ENCODE data around the gene HMX1. TPM values are rescaled to one million over a fixed set of nuclear protein-coding genes. Genes with fewer than 3 reads are reported as not detected.

HMX1 gene
- total RNA-seq, 1 experiment from 2014 or later = not detected

DNA sequence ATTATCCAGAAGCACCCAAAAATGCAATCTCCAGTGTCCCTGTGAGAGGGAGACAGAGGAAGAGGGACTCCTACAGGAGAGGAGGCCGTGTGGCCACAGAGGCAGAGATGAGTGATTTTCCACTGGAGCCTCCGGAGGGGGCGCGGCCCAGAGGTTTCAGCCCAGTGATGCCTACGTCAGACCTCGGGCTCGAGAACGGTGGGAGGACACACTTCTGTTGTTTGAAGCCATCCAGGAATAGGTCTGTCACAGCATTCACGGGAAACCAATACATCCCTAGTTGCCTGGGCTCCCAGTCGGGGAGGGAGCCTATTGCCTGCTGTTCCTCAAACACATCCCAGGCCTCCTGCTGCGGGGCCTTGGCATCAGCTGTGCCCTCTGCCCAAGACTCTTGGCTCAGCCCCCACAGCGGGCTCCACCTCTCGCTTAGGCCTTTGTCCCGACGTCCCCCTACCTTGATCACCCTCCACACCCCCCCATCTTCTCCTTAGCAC, 39.2 kb upstream of the HMX1 start:
- no peak for DNase-seq (ENCODE audit: low spot score)

DNA sequence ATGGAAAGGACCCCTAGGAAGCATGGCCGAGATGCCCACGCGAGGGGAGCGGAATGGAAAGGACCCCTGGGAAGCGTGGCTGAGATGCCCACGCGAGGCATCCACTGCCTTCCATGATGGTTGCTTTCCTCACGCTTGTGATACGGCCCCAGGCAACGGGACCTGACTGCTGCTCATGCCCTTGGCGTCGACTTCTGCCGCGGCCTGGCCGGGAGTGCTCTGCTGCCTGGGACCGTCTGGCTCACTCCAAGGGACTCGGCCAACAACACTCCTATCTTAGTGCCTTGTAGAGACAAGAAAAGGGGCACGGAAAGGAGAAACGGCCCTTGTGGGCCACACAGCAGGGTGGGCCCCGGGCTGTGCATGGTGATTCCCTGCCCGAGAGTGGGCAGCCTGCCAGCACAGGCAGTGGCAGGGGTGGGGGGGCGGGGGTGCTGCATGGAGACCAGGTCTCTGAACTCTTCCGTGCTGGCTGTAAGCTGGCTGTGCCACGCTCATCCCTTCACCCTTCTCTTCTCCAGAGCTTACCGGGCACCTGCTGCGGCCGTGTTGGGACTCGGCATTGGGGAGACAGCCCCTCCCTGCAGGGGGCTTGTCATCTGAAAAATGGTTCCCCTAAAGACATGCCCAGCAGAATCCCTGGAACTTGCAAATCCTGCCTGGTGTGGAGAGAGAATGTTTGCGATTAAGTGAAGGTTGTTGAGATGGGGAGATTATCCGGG, 38.6 kb upstream of the HMX1 start:
- DNase-seq (ENCODE audit: low spot score) = no peak
- in situ Hi-C loops (cut with HindIII; ENCODE audit: low sequenced_read_pairs) = no loop called here

More for the DNA sequence above, 39.2 kb upstream of the HMX1 start:
- in situ Hi-C loops (cut with HindIII; ENCODE audit: low sequenced_read_pairs) = no loop called here

DNA sequence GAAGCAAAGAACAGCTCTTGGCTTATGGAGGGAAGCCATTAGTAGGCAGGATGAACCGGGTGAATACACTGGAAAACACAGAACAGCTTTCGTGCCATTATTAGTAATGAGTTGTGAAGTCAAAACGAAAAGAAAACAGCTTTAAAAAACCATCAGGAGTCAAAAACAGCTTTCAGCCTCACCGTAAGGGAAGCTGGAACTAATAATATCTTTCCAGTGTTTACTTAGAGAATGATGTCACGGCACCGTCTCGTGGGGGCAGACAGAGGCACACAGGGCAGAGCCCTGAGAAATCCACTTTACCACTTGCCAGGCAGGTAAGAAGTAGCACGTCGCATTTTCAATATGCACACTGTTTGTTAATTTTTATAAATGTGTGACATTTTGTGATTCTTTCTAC, 37.9 kb upstream of the HMX1 start:
- in situ Hi-C loops (cut with HindIII; ENCODE audit: low sequenced_read_pairs) = no loop called here
- DNase-seq (ENCODE audit: low spot score) = no peak

DNA sequence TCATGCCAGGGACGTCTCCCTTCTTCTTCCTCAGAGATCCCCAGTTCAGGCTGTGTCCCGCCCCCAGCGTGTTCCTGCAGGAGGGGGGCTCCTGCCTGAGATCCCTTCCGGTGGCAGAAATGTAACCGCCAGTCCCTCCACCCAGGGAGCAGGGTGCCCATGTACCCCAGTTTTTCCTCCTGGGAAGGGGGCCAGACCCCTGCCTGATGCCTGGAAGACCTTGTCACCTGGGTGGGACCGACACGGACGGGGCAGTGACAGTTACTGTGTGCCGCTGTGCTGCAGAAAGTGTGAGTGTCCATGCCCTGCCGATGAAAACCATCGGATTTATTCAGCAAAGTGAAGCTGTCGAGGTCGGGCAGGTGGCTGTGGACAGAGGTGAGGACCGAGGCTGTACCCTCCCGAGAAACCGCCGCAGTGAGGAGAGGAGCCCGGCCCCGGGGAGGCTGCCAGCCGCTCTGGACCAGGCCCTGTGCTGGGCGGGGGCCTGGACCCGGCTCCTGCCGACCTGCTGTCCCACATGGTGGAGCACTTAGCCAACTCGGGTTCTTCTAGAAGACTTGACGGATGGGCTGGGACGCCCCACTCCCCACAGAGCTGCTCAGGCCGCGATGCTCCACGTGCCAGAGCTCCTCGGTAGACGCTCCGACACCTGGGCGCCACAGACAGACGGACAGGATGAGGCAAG, 36.7 kb upstream of the HMX1 start:
- in situ Hi-C loops (cut with HindIII; ENCODE audit: low sequenced_read_pairs) = no loop called here
- DNase-seq (ENCODE audit: low spot score) = no peak

DNA sequence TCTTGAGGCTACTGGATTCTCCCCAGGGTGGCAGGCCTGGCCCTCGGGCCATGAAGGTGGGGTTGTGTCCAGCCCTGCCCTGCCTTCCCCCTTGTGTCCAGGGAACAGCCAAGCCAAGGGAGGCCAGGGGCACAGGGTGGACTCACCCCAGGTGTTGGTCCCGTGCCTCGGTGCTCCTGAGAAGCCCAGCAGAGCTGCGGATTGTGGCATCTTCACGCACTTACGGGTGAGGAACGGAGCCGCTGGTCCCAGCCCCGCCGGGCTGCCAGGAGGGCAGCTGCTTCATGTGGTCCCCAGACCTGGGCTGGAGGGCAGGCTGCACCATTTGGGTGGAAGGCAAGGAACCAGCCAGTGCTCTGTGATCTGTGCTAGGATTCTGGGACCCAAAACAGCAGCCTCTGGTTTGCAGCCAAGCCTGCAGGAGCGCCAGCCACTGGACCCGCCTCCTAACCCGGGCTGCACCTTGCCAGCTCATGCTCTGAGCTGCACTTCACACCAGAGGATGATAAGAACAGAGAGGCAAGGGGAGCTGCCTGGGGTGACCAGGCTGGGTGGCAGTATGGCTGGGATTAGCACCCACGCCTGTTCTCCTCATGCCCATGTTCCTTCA, 36.1 kb upstream of the HMX1 start:
- no peak for DNase-seq (ENCODE audit: low spot score)
- in situ Hi-C loops (cut with HindIII; ENCODE audit: low sequenced_read_pairs) = no loop called here

DNA sequence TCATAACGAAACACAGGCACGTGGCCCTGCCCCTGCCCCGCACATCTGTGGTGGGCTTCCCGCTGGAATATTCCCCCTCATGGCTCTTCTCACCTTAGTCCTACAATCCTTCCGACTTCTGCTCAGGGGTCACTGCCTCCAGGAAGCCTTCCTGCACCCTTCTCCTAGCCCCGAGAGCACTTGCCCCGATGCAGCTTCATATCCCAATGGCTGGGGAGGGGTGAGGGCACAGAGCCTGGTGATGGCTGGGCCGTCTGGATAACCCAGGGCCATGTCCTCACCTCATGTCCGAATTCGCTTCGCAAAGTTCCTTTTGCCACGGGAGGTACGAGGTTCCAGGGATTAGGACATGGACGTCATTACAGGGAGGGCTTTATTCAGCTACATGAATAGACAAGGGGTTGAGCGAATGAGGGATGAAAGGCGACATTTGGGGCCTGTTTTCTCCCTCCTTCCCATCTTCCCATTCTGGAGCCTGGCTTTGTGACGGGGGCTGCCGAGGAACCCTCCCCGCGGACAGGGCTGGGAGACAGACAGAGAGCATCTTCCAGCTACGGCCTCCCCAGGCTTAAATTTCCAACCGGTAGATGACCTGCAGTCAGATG, 35.5 kb upstream of the HMX1 start:
- in situ Hi-C loops (cut with HindIII; ENCODE audit: low sequenced_read_pairs) = no loop called here

DNA sequence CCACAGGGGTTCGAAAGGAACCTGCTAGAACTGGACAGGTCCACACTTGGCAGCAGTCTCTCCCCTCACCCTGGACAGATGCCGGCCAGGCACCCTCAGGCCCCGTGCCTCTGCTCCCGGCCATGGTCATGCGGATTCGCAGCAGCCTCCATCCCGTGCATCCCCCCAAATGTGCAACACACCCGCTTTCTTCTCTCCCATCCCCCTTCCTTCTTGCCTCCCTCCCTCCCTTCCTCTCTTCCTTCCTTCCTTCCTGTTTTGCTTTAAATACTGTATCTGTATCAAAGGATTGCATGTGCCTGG, 35.0 kb upstream of the HMX1 start:
- in situ Hi-C loops (cut with HindIII; ENCODE audit: low sequenced_read_pairs) = no loop called here
- DNase-seq (ENCODE audit: low spot score) = no peak

More for the DNA sequence above, 35.5 kb upstream of the HMX1 start:
- no peak for DNase-seq (ENCODE audit: low spot score)

DNA sequence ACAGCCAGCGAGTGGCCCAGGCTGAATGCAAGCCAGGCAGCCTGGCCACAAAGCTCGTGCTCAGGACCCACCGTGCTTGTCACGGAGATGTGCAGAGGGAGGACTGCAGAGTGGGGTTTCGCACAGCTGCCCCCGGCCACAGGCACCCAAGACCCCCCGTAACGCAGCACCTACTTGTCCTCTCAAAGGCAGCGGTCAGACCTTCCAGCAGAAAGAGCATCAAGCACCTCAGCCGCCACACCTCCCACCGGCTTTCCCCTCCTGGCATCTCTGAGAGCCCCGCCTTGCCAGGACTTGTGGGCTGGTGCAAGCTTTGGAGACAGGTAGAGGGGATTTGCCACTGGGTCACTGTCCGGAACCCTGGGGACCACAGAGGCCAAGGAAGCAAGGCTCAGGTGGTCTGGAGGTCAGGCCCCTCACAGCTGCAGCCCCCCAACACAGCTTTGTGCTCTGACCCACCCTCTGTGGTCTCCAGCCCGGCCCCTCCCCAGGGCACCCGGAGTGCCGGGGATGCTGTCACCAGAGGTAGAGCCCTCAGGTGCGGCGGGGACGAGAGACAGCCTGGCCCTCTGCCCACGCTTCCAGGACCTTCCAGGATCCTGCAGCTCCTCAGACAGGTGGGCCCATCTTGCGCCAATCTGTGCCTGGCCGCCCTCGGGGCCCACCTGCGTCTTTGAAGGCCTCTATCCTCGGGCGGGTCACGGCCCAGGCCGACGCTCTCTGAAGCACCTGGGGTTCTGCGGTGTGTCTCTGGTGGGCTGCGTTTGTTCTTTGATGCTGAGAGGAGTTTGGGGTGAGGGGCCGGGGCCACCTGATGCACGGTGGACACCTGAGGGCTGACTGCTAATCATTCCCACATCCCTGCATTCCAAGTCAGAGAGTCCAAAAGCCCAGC, 34.4 kb upstream of the HMX1 start:
- in situ Hi-C loops (cut with HindIII; ENCODE audit: low sequenced_read_pairs) = no loop called here

DNA sequence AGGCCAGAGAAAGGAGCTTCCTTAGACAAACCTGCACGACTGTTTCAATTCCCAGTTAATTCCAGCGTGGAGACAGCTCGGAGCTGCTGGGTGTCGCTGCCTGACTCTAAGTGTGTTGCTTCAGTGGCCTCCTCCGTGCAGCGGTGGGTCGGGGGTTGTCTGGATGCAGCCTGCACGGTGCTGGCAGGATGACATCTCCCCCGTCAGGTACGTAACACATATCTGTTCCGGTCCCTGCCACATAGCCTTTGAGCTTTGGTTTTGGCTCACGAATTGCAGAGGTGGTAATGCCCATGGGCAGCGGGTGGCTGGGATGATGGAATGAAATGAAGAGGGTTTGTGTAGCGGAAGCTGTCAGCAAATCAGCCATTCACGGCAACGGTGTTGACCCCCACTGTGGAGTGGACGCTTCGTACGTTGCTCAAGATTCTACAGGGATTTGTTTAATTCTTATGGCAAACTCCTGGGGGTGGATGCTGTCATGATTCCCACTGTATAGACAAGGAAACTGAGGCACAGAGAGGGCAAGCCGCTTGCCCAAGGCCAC, 33.7 kb upstream of the HMX1 start:
- no peak for DNase-seq (ENCODE audit: low spot score)
- in situ Hi-C loops (cut with HindIII; ENCODE audit: low sequenced_read_pairs) = no loop called here

More for the DNA sequence above, 34.4 kb upstream of the HMX1 start:
- DNase-seq (ENCODE audit: low spot score) = no peak

DNA sequence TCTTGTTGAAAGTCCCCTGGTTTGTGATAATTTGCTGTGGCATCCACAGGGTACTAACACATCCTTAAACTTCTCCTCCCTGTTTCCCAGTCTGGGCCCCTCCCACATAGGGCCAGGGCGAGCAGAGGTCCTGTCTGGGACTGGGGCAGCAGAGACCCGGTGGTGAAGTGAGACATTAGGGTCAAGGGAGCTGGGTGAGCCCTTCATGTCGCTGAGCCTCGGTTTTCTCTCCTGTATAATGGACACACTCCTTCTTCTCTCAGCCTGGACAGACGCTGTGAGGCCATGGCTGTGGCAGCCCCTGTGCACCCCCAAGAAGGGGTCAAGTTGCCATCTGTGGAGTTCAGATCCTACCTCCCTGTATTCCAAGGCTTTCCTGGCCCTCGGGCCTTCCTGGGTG, 33.0 kb upstream of the HMX1 start:
- no peak for DNase-seq (ENCODE audit: low spot score)
- in situ Hi-C loops (cut with HindIII; ENCODE audit: low sequenced_read_pairs) = no loop called here

DNA sequence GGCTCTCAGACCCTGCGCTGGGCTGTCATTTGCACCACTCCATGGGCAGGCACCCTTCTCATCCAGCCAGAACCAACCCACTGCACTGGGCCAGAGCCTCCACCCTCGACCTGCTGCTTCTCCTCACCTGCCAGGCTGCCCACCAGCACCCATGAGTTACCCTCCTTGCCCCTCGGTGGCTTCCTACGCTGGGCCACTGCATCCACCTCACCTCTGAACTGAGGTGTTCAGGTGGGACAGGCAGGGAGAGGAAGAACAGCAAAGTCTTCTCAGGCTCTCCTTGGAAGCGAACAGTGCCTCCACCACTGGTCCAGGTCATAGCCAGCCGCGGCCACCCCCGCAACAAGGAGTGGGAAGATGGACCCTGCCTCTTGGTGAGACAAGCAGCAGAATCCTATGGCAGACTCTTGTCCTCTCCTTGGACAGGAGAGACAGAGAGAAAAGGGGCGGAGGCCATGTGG, 32.4 kb upstream of the HMX1 start:
- in situ Hi-C loops (cut with HindIII; ENCODE audit: low sequenced_read_pairs) = no loop called here
- no peak for DNase-seq (ENCODE audit: low spot score)

DNA sequence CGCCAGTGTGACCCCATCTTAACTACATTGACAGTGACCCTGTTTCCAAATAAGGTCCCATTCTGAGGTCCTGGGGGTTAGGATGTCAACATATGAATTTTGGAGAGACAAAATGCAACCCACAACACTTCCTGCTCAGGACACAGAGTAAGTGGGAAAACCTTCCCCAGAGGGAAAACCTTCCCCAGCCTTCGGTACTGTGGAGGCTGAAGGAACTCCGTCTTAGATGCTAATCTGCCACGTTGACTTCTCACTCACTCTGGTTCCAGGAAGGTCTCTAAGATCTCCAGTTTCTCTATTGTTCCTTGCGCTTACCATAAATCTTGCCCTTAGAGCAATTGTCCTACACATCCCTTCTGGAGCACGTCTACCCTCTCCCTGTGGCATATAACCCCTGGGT, 29.7 kb upstream of the HMX1 start:
- no peak for DNase-seq (ENCODE audit: low spot score)
- in situ Hi-C loops (cut with HindIII; ENCODE audit: low sequenced_read_pairs) = no loop called here

DNA sequence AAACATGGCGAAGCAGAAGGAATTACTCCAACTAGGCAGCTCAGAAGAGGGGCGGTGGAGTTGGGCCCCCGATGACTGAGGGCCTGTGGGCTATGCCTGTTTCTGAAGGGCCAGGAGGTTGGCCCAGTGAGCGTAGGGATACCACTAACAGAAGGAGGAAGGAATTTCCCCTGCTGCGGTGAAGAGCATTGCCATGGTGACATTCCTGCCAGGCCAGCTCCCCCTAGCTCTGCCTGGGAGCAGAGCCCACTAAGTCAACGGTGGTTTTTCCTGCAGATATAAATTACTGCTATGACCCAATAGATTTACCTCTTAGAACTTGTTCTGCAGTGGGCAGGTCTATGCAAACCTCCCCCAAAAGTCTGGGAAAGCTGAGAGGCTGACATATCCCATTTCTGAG, 28.9 kb upstream of the HMX1 start:
- in situ Hi-C loops (cut with HindIII; ENCODE audit: low sequenced_read_pairs) = no loop called here
- no peak for DNase-seq (ENCODE audit: low spot score)

DNA sequence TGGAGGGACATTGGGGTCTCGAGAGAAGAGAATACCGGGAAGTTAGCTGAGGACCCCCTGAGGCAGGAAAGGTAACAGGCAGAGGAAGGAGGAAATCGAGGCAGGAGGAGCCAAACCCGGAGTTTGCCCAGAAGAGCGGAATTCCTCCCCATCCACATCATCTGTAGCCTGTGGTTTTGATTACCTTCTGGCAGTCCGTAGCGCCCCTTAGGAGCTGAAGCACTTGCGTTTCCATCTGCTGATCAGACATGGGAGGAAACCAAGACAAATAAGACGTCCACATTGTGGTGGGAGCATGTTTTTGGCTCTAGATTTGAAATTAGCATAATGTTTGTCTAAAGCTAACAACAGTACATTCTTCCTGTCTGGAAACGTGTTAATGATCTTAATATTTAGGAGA, 26.8 kb upstream of the HMX1 start:
- in situ Hi-C loops (cut with HindIII; ENCODE audit: low sequenced_read_pairs) = no loop called here
- DNase-seq (ENCODE audit: low spot score) = no peak

DNA sequence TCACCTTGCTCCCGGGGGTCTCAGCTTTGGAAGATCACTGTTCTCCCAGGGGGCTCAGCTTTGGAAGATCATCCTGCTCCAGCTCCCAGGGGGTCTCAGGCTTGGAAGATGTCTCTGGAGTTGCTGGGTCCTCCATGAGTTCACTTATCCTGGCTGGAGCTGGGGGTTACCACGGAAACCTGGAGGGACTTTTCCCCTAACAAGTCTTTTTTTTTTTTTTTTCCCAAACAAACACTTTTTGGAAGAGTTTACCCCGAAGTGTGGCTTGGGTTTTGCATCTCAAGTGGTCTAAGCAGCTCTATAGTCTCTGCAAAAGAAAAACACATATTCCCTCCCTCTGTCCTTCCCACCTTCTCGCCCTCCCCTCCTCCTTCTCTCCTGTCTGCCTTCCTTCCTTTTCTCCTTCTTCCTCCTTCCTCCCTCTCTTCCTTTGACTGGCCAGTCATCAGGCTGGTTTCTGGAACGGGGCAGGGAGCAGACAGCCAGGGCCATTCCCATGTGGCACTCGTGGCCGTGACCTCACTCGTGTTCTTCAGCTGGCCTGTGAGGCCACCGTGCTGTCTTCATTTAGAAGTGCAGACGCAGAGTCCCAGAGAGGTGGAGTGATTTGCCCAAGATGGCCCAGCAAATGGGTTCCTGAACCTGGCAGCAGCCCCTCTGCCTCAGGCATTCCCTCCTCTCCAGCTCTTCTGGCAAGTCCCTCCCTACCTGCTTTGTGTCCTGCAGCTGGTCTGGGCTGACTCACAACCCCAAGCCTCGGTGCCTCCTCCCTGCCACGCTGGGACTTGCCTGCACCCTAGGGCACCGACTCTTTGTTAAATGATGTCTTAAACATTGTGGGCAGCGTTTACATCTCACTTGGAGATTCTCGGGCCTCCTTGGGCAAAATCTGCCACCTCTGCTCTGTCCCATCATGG, 25.9 kb upstream of the HMX1 start:
- in situ Hi-C loops (cut with HindIII; ENCODE audit: low sequenced_read_pairs) = no loop called here
- DNase-seq (ENCODE audit: low spot score) = no peak

DNA sequence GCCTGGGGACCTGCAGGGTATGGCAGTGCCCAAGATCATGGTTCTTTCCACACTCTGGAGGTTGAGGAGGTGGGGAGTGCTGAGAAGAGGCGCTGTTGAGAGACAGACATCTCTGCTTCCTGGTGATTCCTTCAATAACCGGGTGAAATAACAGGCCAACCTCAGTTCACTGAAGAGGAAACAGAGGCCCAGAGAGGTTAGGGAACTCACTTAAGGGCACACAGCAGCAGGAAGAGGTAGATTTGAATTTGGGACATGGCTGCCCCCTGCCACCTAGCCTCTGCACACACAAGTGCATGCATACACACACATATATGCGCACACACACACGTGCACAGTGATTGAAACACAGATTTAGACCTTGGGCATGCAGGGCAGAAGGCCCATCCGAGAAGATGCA, 24.9 kb upstream of the HMX1 start:
- DNase-seq (ENCODE audit: low spot score) = no peak
- in situ Hi-C loops (cut with HindIII; ENCODE audit: low sequenced_read_pairs) = no loop called here

DNA sequence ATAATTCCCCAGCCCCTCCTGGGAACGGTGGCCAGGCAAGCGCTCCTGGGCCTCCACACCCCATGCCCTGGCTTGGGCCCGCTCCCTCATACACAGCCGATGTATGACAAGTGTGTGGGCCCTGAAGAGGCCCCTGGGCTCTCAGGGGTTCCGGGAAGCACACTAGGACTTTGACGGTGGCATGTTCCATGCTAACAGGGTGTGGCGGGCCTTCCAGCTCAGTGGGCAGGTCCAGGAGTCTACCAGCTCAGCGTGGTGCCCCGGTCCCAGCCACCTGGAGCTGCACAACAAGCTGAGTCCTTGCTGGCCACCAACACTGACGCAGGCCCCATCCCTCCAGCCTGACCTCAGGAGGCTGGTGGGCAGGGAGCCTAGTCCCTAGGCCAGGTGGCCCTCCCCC, 24.4 kb upstream of the HMX1 start:
- no peak for DNase-seq (ENCODE audit: low spot score)
- in situ Hi-C loops (cut with HindIII; ENCODE audit: low sequenced_read_pairs) = no loop called here

DNA sequence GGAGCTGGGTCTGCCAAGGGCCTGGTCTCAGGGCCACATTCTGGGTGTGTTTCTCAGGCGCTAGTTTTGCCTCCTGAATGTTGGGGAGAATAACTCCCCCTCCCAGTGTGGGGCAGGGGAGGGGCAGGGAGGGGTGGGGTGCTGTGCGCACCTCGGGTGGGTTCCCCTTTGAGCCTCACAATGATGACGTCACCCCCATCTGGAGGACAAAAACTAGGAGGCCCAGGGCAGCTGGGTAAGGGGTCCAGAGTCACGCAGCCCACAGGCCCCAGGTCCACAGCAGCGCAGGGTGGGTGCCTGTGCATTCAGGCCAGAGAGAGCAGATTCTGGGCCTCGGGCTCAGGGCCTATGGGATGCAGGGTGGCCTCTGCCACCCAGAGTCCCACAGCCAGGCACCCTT, 23.7 kb upstream of the HMX1 start:
- no peak for DNase-seq (ENCODE audit: low spot score)
- in situ Hi-C loops (cut with HindIII; ENCODE audit: low sequenced_read_pairs) = no loop called here
